Tongue (tissue), 2 donors: ENCODE results near the gene PUS1. TPM values are rescaled to one million over a fixed set of nuclear protein-coding genes. Genes with fewer than 3 reads are reported as not detected.
A peak's percentile ranks its signal among the peaks of the same experiment; 100 is the strongest.

ENCODE experiments used
- DNase-seq: peaks from one replicate; pipeline ENCODE4 v3.0.0-alpha.2; 2015
- total RNA-seq: library from RNA; depleted of rRNA; stranded (reverse); fragments of >200 nt; gene quantifications from one replicate; pipeline ENCODE4 v1.2.3, GENCODE V29; 2014

Gene PUS1
- total RNA-seq, 1 donor from 2014 or later = 10.1 TPM

GRCh38 chr12:131915823-131916222, 13.3 kb upstream of the PUS1 start:
- no peak for DNase-seq

GRCh38 chr12:131916306-131917138, 12.6 kb upstream of the PUS1 start:
- no peak for DNase-seq

- no peak for DNase-seq
Measured at GRCh38 chr12:131917139-131917710, 11.9 kb upstream of the PUS1 start.

- no peak for DNase-seq
Measured at GRCh38 chr12:131917711-131918306, 11.3 kb upstream of the PUS1 start.

GRCh38 chr12:131918311-131919050, 10.6 kb upstream of the PUS1 start:
- no peak for DNase-seq

GRCh38 chr12:131919051-131919347, 10.1 kb upstream of the PUS1 start:
- no peak for DNase-seq

- DNase-seq = no peak
Measured at GRCh38 chr12:131919366-131920156, 9.5 kb upstream of the PUS1 start.

GRCh38 chr12:131920157-131920508, 8.9 kb upstream of the PUS1 start:
- DNase-seq = no peak

GRCh38 chr12:131920902-131921840, 7.9 kb upstream of the PUS1 start:
- no peak for DNase-seq

GRCh38 chr12:131921866-131922769, 7.0 kb upstream of the PUS1 start:
- no peak for DNase-seq

- no peak for DNase-seq
Measured at GRCh38 chr12:131922772-131923171, 6.3 kb upstream of the PUS1 start.

GRCh38 chr12:131923260-131923659, 5.8 kb upstream of the PUS1 start:
- peak; percentile 25 for DNase-seq

- no peak for DNase-seq
Measured at GRCh38 chr12:131927110-131928079, 1.7 kb upstream of the PUS1 start.

- no peak for DNase-seq
Measured at GRCh38 chr12:131928080-131928710, 881 bp upstream of the PUS1 start.

GRCh38 chr12:131929581-131930456, 743 bp downstream of the PUS1 start:
- no peak for DNase-seq

- DNase-seq = no peak
Measured at GRCh38 chr12:131930510-131930909, 1.4 kb downstream of the PUS1 start.

GRCh38 chr12:131933387-131933786, 4.3 kb downstream of the PUS1 start:
- DNase-seq = no peak
